Eye (tissue), 1 donor: ENCODE data around the gene NFKBIA.
"Not testable (repeated sequence)": the region's sequence is repeated elsewhere in the genome, so short reads cannot be mapped to it uniquely, and the experiment has no call there.

Source experiments
- DNase-seq: peaks from one replicate; pipeline ENCODE4 v3.0.0-alpha.2; 2015

NFKBIA gene

DNA sequence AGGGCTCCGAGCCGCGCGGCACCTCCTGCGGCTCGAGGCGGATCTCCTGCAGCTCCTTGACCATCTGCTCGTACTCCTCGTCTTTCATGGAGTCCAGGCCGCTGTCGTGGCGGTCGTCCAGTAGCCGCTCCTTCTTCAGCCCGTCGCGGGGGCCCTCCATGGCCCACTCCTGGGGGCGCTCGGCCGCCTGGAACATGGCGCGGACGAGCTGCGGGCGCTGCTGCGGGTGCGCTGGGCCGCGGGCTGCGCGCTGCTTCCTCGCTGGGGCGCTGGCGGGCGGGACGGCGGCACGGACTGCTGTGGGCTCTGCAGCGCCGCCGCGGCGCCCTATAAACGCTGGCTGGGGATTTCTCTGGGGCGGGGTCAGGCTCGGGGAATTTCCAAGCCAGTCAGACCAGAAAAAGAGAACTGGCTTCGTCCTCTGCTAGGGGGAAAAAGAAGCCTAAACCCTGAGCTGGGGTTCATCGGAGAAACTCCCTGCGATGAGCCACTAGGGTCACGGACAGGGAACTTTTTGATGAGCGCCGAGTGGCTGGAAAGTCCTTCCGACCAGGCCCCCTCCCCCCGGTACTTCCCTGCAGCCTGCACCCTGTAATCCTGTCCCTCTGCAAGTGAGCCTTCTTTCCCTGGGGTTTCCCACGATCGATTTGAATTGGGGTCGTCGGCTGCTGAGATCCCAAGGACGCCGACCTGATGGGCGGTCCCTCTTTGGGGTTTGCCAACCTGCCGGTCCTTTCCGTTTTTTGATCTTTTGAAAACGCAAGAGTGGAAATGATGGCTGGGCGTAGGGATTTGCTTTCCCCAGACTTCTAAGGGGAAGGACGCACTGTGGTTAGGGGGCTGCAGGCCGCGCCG lies at the start of gene NFKBIA:
Gene NFKBIA (minus strand): TSS at position 301 of the 855 bp plus-strand sequence. CDS start 105 bp downstream, at position 196.
- DNase-seq, result peak; percentile 94

- DNase-seq, result no peak
Measured at GRCh38 chr14:35446450-35446849, 41.9 kb upstream of the NFKBIA start.

GRCh38 chr14:35444104-35444503 lies 39.6 kb upstream of the NFKBIA start:
- DNase-seq, result no peak

- DNase-seq, result no peak
Measured at GRCh38 chr14:35441160-35441559, 36.6 kb upstream of the NFKBIA start.

- DNase-seq, result peak; percentile 54
Measured at GRCh38 chr14:35438910-35439713, 34.6 kb upstream of the NFKBIA start.

GRCh38 chr14:35438492-35438891 lies 33.9 kb upstream of the NFKBIA start:
- not testable (repeated sequence) for DNase-seq

DNA sequence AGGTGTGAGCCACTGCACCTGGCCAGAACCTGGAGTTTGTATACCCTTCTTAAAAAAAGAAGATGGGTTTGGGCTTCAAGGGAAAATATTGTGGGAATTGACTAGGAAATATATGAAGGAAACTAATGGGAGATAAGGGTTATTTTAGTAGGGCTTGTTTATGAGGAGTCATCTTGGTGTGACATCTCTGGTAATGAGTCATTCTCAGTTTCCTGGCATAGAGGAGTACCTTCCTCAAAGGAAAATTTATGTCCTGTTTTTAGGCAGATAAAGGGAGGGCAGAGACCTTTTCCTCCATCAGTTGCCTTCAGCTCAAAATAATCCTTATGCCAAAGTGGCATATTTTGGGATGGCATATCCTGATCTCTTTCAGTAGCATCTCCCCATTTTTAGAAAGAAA lies 30.6 kb upstream of the NFKBIA start:
- no peak for DNase-seq

GRCh38 chr14:35433826-35434225 lies 29.3 kb upstream of the NFKBIA start:
- DNase-seq, result no peak

GRCh38 chr14:35430459-35431199 lies 26.1 kb upstream of the NFKBIA start:
- no peak for DNase-seq

DNA sequence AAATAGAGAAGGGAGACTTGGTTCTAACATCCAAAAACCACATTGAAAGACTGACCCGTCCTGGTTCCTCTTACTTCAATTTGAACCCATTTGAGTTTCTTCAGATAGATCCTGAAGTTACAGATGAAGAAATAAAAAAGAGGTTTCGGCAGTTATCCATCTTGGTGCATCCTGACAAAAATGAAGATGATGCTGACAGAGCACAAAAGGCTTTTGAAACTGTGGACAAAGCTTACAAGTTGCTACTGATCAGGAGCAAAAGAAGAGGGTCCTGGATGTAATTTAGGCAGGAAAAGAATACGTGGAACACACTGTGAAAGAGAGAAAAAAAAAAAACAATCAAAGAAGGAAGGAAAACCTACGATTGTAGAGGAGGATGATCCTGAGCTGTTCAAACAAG lies 25.4 kb upstream of the NFKBIA start:
- DNase-seq, result no peak

DNA sequence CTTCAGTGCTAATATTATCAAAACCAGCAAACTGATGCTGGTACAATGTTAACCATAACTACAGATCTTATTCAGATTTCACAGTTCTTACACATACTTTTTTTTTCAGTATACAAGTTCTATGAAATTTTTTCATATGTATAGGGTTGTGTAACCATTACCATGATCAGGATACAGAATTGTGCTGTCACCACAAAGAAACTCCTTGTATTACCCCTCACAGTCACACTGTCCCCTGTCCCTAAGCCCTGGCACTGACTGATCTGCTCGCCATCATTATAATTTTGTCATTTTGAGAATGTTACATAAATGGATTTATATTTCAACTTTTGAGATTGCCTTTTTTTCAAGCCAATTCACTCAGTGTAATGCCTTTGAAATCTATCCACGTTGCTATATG lies 21.3 kb upstream of the NFKBIA start:
- DNase-seq, result no peak

DNA sequence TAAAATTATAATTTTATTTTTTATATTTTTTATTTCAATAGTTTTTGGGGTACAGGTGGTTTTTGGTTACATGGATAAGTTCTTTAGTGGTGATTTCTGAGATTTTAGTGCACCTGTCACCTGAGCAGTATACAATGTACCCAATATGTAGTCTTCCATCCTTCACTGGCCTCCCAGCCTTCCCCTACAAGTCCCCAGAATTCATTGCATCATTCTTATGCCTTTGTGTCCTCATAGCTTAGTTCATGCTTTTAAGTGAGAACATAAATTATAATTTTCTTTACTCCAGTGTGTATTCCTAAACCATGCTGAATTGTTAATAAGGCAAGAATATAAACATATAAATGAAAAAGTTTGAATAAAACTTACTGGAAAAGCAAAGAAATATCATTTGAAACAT lies 19.1 kb upstream of the NFKBIA start:
- no peak for DNase-seq

GRCh38 chr14:35420036-35420811 lies 15.7 kb upstream of the NFKBIA start:
- no peak for DNase-seq

GRCh38 chr14:35419429-35419841 lies 14.9 kb upstream of the NFKBIA start:
- no peak for DNase-seq

GRCh38 chr14:35418093-35418492 lies 13.5 kb upstream of the NFKBIA start:
- no peak for DNase-seq

GRCh38 chr14:35416108-35416750 lies 11.7 kb upstream of the NFKBIA start:
- DNase-seq, result no peak

DNA sequence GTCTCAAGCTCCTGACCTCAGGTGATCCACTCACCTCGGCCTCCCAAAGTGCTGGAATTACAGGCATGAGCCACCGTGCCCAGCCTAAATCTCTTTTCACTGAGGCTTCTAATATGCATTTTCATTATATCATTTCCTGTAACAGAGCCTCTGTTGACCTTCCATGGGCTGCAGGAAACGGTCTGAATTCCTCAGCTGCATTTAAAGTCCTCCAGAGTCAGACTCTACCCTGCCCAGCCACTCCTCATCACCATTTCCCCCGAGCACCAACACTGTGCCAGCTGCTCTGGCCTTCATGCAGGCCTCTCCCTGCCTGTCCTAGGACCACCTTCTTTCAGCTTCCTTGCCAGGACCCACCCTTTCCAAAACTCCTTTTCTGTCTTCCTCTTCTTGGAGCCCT lies 9.8 kb upstream of the NFKBIA start:
- no peak for DNase-seq

- no peak for DNase-seq
Measured at GRCh38 chr14:35412272-35413056, 7.9 kb upstream of the NFKBIA start.

DNA sequence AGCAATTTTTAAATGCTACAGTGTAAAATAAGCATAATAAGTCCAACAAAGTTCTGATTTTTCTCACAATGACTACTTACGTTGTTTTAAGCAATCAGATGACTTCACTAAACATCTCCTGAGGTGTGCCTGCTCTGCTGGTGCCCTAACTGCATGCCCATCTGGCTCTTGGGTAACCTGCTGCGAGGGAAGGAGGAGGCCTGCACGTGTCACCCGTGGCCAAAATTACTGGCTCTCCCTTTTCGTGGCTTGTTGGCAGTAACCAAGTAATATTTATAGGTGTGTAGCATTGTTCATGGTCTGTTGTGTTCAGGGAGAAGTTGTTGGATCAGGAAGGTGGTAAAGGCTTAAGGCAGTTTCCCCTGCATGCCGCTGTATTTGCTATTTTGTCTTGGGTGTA lies 6.3 kb upstream of the NFKBIA start:
- no peak for DNase-seq

DNA sequence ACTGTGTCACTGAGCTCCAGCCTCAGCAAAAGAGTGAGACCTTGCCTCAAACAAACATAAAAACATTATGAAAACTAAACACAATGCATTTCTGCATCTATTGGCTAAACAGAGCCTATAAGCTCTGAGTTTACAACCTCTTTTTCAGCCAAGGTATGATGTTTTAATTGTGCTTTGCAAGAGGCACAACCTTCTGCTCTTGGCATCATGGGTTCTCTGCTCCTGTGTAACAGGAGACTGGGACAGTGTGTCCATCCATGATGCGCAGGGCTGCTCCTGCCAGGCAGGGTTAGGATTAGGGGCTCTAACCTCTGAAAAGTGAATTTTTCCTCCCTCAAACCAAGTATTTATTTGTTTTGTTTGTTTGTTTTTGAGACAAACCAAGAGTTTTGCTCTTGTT lies 5.0 kb upstream of the NFKBIA start:
- no peak for DNase-seq

DNA sequence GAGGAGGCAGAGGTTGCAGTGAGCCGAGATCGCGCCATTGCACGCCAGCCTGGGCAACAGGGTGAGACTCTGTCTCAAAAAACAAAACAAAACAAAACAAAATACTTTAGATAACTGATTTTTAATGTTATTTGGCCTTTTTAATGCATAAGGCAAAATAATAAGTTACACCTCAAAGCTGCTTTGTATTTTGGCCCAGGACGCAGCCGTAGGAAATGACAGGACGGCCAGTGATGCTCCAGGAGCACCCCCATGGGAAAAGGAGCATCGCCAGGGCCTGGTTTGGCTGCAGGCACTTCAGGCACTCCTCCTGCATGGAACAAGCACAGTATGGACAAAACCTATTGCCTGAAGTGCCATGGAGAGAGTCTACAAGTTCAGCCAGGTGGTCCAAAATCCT lies 3.5 kb upstream of the NFKBIA start:
- DNase-seq, result no peak
